ENCODE data around the gene NDUFAF8.

NDUFAF8 gene

GRCh38 chr17:81256616-81257015 is 17.5 kb downstream of the NDUFAF8 start:
- H3K27ac ChIP-seq: no peak overlapping the region
- TF ChIP-seq ZFX (IDR thresholded peaks at IDR 0.05): no peak
- TF ChIP-seq, protein P1, sequence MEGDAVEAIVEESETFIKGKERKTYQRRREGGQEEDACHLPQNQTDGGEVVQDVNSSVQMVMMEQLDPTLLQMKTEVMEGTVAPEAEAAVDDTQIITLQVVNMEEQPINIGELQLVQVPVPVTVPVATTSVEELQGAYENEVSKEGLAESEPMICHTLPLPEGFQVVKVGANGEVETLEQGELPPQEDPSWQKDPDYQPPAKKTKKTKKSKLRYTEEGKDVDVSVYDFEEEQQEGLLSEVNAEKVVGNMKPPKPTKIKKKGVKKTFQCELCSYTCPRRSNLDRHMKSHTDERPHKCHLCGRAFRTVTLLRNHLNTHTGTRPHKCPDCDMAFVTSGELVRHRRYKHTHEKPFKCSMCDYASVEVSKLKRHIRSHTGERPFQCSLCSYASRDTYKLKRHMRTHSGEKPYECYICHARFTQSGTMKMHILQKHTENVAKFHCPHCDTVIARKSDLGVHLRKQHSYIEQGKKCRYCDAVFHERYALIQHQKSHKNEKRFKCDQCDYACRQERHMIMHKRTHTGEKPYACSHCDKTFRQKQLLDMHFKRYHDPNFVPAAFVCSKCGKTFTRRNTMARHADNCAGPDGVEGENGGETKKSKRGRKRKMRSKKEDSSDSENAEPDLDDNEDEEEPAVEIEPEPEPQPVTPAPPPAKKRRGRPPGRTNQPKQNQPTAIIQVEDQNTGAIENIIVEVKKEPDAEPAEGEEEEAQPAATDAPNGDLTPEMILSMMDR (conservative IDR thresholded peaks at IDR 0.05): no peak

GRCh38 chr17:81257533-81257932 is 18.4 kb downstream of the NDUFAF8 start:
- no peak for TF ChIP-seq ZFX (IDR thresholded peaks at IDR 0.05)
- TF ChIP-seq, protein P1 (conservative IDR thresholded peaks at IDR 0.05): no peak
- H3K27ac ChIP-seq: no peak overlapping the region

GRCh38 chr17:81258292-81258691 is 19.2 kb downstream of the NDUFAF8 start:
- no peak overlapping the region for H3K27ac ChIP-seq
- TF ChIP-seq, protein P1 (conservative IDR thresholded peaks at IDR 0.05): no peak
- no peak for TF ChIP-seq ZFX (IDR thresholded peaks at IDR 0.05)

- no peak overlapping the region for H3K27ac ChIP-seq
- no peak for TF ChIP-seq ZFX (IDR thresholded peaks at IDR 0.05)
- TF ChIP-seq, protein P1 (conservative IDR thresholded peaks at IDR 0.05): no peak
Measured at GRCh38 chr17:81259058-81259605, 20.0 kb downstream of the NDUFAF8 start.

- TF ChIP-seq, protein P1 (conservative IDR thresholded peaks at IDR 0.05): no peak
- TF ChIP-seq ZFX (IDR thresholded peaks at IDR 0.05): no peak
- H3K27ac ChIP-seq: no peak overlapping the region
Measured at GRCh38 chr17:81260171-81260570, 21.1 kb downstream of the NDUFAF8 start.

GRCh38 chr17:81260641-81261040 is 21.5 kb downstream of the NDUFAF8 start:
- TF ChIP-seq, protein P1 (conservative IDR thresholded peaks at IDR 0.05): no peak
- TF ChIP-seq ZFX (IDR thresholded peaks at IDR 0.05): no peak
- no peak overlapping the region for H3K27ac ChIP-seq

DNA sequence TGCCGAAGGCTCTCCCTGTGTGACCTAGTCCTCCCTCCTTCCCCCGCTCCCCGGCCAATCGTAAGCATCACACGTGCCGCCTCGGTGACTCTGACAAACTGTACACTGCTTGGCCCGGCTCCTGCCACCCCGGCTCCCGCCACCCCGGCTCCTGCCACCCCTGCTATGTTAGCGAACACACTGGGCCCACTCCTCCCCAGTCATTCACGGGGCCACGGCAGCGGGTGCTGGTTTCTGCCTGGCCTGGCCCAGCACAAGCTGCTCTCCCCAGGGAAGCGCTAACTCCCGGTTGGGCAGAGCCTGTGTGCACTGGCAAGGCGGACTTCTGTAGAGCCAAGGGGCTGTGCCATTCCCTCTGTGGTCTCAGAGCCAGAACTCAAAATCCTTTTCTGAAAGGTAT is 22.0 kb downstream of the NDUFAF8 start:
- no peak overlapping the region for H3K27ac ChIP-seq
- TF ChIP-seq ZFX (IDR thresholded peaks at IDR 0.05): no peak
- TF ChIP-seq, protein P1 (conservative IDR thresholded peaks at IDR 0.05): no peak
